ENCODE data around the gene HHATL.
A peak's percentile ranks its signal among the peaks of the same experiment; 100 is the strongest.

HHATL gene

DNA sequence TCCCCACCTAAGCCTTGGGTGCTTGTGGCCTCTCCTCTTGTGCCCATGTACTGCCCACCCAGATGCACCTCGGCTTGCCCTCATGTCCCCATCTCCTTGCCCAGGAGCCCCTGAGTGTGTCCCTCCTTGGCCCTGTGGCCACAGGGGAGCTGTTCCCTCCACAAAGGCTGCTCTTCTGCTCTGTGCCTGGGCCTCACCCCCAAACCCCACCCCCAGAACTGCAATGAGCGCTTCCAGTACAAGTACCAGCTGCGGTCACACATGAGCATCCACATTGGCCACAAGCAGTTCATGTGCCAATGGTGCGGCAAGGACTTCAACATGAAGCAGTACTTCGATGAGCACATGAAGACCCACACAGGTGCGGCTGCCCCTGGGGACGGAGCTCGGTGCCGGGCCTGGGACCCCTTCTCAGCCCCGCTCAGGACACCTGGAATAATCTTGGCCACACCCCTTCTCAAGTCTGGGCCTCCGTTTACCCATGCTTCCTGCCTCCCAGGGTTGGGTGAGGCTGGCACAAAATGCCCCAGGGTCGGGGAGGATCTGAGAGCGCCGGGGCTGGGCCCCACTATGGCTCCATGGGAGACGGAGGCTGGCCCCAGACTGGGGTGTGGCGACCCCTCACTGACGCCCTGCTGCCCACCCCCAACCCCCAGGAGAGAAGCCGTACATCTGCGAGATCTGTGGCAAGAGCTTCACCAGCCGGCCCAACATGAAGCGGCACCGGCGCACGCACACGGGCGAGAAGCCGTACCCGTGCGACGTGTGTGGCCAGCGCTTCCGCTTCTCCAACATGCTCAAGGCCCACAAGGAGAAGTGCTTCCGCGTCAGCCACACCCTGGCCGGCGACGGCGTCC lies 38.8 kb downstream of the HHATL start:
- no peak overlapping the region for H4K8ac ChIP-seq (ENCODE audit: low read length)
- no peak overlapping the region for H4K91ac ChIP-seq (ENCODE audit: low read length)
- H3K79me1 ChIP-seq (replicated peaks; ENCODE audit: low read length, poor library complexity, severe bottlenecking): peaks cover 8% of the 10 kb centered on the region
- H2BK12ac ChIP-seq (ENCODE audit: low read length in 2 of 2): no peak overlapping the region
- H3K4me2 ChIP-seq (ENCODE audit: low read length, poor library complexity, severe bottlenecking): no peak overlapping the region
- H2AK5ac ChIP-seq (ENCODE audit: low read length, severe bottlenecking): no peak overlapping the region
- H3K23ac ChIP-seq (ENCODE audit: low read length in 2 of 2): no peak overlapping the region
- H3K36me3 ChIP-seq (ENCODE audit: control insufficient read depth in 1 of 2, insufficient read depth in 2 of 2, low read depth in 1 of 2, low read length in 2 of 2): peaks cover 28 to 63% of the 10 kb centered on the region in 2 experiments
- H3K4ac ChIP-seq (ENCODE audit: low read depth in 1 of 2, low read length in 2 of 2): no peak overlapping the region
- no peak overlapping the region for H2AFZ ChIP-seq (ENCODE audit: low read depth, low read length)
- no peak overlapping the region for H3K14ac ChIP-seq (ENCODE audit: low read length in 2 of 2)
- peaks cover 0 to 7% of the 10 kb centered on the region in 2 experiments for H3K27me3 ChIP-seq (ENCODE audit: control insufficient read depth in 1 of 2, insufficient read depth in 1 of 2, low read length in 2 of 2)
- H2BK120ac ChIP-seq (ENCODE audit: low read depth, low read length): no peak overlapping the region
- DNase-seq: no peak
- no peak overlapping the region for H2BK15ac ChIP-seq (ENCODE audit: low read depth, poor library complexity, severe bottlenecking)
- H3K4me1 ChIP-seq (ENCODE audit: control insufficient read depth, insufficient read depth, low read depth, low read length): peaks cover 14% of the 10 kb centered on the region
- 96% methylated on average over 38 of the region's 38 CpGs for WGBS
- H3K4me3 ChIP-seq (ENCODE audit: insufficient read depth in 1 of 2, low read depth in 1 of 2, low read length in 2 of 2): no peak overlapping the region
- no peak overlapping the region for H2BK5ac ChIP-seq (ENCODE audit: low read depth, low read length, poor library complexity, severe bottlenecking)
- no peak overlapping the region for H3K9ac ChIP-seq (ENCODE audit: low read length)
- no peak overlapping the region for H3K27ac ChIP-seq (ENCODE audit: low read length, poor library complexity, severe bottlenecking)
- H3K9me3 ChIP-seq (ENCODE audit: control insufficient read depth, low read length): no peaks in the 10 kb centered on the region
- no peak overlapping the region for H3K18ac ChIP-seq (ENCODE audit: low read depth in 1 of 2, low read length in 2 of 2)

DNA sequence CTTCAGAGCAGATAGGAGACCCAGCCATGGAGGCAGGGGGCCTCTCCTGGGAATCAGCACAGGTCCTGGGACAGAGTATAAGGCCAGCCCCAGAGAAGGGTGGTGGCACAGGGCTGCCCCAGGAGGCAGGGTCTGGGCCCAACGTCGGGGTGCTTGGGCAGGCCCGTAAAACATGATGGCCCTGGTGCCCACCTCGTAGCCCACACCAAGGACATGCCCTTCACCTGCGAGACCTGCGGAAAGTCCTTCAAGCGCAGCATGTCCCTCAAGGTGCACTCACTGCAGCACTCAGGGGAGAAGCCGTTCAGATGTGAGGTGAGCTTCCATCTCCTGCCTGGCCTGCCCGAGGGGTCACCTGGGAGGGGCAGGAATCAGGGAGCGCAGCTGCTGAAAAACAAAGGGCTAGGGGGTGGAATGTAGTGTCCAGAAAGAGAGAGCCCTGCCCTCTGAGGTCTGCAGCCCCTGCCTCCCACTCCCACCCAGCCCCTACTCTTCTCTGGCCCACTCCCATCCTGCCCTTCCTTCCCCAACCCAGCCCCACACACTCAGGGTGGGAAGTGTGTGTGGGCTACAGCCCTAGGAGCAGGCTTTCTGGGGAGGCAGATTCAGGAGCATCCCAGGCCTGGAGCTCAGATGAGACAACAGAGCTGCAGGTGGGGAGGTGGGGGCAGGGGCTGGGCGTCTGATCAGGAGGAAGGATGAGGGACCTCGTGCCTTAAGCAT lies 39.6 kb downstream of the HHATL start:
- DNase-seq: no peak
- H3K27ac ChIP-seq (ENCODE audit: low read length, poor library complexity, severe bottlenecking): no peak overlapping the region
- peaks cover 35 to 71% of the 10 kb centered on the region in 2 experiments for H3K36me3 ChIP-seq (ENCODE audit: control insufficient read depth in 1 of 2, insufficient read depth in 2 of 2, low read depth in 1 of 2, low read length in 2 of 2)
- no peak overlapping the region for H3K18ac ChIP-seq (ENCODE audit: low read depth in 1 of 2, low read length in 2 of 2)
- peaks cover 0 to under 1% of the 10 kb centered on the region in 2 experiments for H3K27me3 ChIP-seq (ENCODE audit: control insufficient read depth in 1 of 2, insufficient read depth in 1 of 2, low read length in 2 of 2)
- no peak overlapping the region for H2BK5ac ChIP-seq (ENCODE audit: low read depth, low read length, poor library complexity, severe bottlenecking)
- no peak overlapping the region for H2BK12ac ChIP-seq (ENCODE audit: low read length in 2 of 2)
- H2BK120ac ChIP-seq (ENCODE audit: low read depth, low read length): no peak overlapping the region
- H3K4me2 ChIP-seq (ENCODE audit: low read length, poor library complexity, severe bottlenecking): no peak overlapping the region
- no peak overlapping the region for H3K23ac ChIP-seq (ENCODE audit: low read length in 2 of 2)
- no peak overlapping the region for H2BK15ac ChIP-seq (ENCODE audit: low read depth, poor library complexity, severe bottlenecking)
- no peak overlapping the region for H3K4ac ChIP-seq (ENCODE audit: low read depth in 1 of 2, low read length in 2 of 2)
- no peak overlapping the region for H3K4me3 ChIP-seq (ENCODE audit: insufficient read depth in 1 of 2, low read depth in 1 of 2, low read length in 2 of 2)
- WGBS: 96% methylated on average over 9 of the region's 12 CpGs
- no peaks in the 10 kb centered on the region for H3K9me3 ChIP-seq (ENCODE audit: control insufficient read depth, low read length)
- no peak overlapping the region for H4K8ac ChIP-seq (ENCODE audit: low read length)
- no peak overlapping the region for H2AFZ ChIP-seq (ENCODE audit: low read depth, low read length)
- H3K9ac ChIP-seq (ENCODE audit: low read length): no peak overlapping the region
- peaks cover 14% of the 10 kb centered on the region for H3K79me1 ChIP-seq (replicated peaks; ENCODE audit: low read length, poor library complexity, severe bottlenecking)
- no peak overlapping the region for H3K14ac ChIP-seq (ENCODE audit: low read length in 2 of 2)
- no peak overlapping the region for H2AK5ac ChIP-seq (ENCODE audit: low read length, severe bottlenecking)
- H4K91ac ChIP-seq (ENCODE audit: low read length): peak overlapping the region; percentile 29
- peaks cover 20% of the 10 kb centered on the region for H3K4me1 ChIP-seq (ENCODE audit: control insufficient read depth, insufficient read depth, low read depth, low read length)

DNA sequence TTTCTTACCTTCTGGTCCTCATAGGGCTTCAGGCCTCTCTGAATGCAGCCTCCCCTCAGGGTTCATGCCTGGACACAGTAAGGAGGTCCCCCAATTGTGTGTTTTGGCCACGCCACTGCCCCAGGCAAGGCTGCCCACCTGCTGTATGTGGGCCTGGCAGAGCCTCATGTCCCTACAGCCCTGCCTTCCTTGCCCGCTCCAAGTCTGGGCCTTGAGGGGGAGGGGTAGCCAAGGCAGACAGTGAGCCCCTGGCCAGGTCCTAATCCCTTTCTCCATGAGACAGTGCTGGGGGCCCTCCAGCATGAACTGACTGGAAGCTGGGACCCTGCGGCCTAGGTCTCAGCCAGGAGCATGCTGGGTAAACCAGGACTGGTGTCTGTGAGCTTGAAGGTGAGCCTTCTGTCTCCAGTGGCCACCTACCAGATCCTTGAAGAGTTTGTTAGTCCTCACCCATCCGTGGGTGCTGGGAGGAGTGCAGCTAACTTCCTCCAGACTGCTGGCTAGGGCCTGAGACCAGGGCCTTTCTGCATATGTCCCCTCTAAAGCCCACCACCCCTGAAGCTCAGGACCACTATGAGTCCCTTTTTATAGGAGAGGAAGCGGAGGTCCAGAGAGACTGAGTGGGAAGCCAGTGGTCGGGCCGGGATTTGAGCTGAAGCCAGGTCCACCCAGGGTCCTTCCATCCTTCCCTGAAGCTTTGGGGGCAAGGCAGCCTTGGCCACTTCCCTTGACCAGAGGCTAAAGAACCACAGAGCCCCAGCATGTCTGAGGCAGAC lies 40.4 kb downstream of the HHATL start:
- Histone ChIP-seq H3K9me3 (ENCODE audit: control insufficient read depth, low read length) (no peaks in the 10 kb centered on the region), H2BK120ac (ENCODE audit: low read depth, low read length) (no peak overlapping the region), H2AFZ (ENCODE audit: low read depth, low read length) (no peak overlapping the region), H3K27ac (ENCODE audit: low read length, poor library complexity, severe bottlenecking) (no peak overlapping the region), H3K27me3 (ENCODE audit: control insufficient read depth in 1 of 2, insufficient read depth in 1 of 2, low read length in 2 of 2) (no peaks in the 10 kb centered on the region), H3K4ac (ENCODE audit: low read depth in 1 of 2, low read length in 2 of 2) (no peak overlapping the region), H3K18ac (ENCODE audit: low read depth in 1 of 2, low read length in 2 of 2) (no peak overlapping the region), H3K4me1 (ENCODE audit: control insufficient read depth, insufficient read depth, low read depth, low read length) (peaks cover 18% of the 10 kb centered on the region), H2BK12ac (ENCODE audit: low read length in 2 of 2) (no peak overlapping the region), H3K9ac (ENCODE audit: low read length) (no peak overlapping the region), H2BK5ac (ENCODE audit: low read depth, low read length, poor library complexity, severe bottlenecking) (no peak overlapping the region), H3K14ac (ENCODE audit: low read length in 2 of 2) (no peak overlapping the region), H3K36me3 (ENCODE audit: control insufficient read depth in 1 of 2, insufficient read depth in 2 of 2, low read depth in 1 of 2, low read length in 2 of 2) (peaks cover 42 to 79% of the 10 kb centered on the region in 2 experiments), H3K23ac (ENCODE audit: low read length in 2 of 2) (no peak overlapping the region), H4K8ac (ENCODE audit: low read length) (no peak overlapping the region), H4K91ac (ENCODE audit: low read length) (no peak overlapping the region), H3K4me3 (ENCODE audit: insufficient read depth in 1 of 2, low read depth in 1 of 2, low read length in 2 of 2) (no peak overlapping the region), H2BK15ac (ENCODE audit: low read depth, poor library complexity, severe bottlenecking) (no peak overlapping the region), H2AK5ac (ENCODE audit: low read length, severe bottlenecking) (no peak overlapping the region), H3K4me2 (ENCODE audit: low read length, poor library complexity, severe bottlenecking) (no peak overlapping the region), H3K79me1 (replicated peaks; ENCODE audit: low read length, poor library complexity, severe bottlenecking) (peaks cover 16% of the 10 kb centered on the region)
- WGBS: over 99% methylated on average over 7 of the region's 7 CpGs
- no peak for DNase-seq
